DND-41 (cell line): Measurements from ENCODE around the gene PLK4.

Source experiments
- EZH2 ChIP-seq: IDR thresholded peaks from 3 replicates; pipeline ENCODE4 v1.6.1; 2012; ENCODE audit warnings: borderline replicate concordance, low read depth, mild to moderate bottlenecking, moderate library complexity, low read length, inconsistent platforms; ENCODE audit not compliant: severe bottlenecking
- TF ChIP-seq, protein P1 (sequence below): IDR thresholded peaks from 2 replicates; pipeline ENCODE4 v1.5.1; 2012; ENCODE audit warnings: borderline replicate concordance, low read length, moderate library complexity, mild to moderate bottlenecking; ENCODE audit not compliant: poor library complexity, severe bottlenecking; ENCODE audit errors: extremely low read depth

DNA sequence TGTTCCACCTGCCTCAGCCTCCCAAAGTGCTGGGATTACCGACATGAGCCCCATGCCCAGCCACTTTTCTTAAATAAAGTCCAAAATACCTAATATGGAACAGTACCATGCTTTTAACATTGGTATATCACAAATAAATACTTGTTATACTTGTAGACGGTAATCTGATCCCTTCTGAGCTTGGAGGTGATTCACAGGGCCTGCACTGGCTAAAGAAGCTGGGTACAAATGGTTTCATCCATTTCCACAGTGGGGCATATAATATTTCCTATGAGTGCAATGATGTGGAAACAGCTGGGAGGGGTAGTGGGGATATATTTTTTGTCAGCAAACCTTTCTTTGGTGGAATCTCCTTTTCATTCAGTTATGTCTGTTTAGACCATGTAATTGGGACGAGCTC lies 35.8 kb downstream of the PLK4 start:
- TF ChIP-seq, protein P1, sequence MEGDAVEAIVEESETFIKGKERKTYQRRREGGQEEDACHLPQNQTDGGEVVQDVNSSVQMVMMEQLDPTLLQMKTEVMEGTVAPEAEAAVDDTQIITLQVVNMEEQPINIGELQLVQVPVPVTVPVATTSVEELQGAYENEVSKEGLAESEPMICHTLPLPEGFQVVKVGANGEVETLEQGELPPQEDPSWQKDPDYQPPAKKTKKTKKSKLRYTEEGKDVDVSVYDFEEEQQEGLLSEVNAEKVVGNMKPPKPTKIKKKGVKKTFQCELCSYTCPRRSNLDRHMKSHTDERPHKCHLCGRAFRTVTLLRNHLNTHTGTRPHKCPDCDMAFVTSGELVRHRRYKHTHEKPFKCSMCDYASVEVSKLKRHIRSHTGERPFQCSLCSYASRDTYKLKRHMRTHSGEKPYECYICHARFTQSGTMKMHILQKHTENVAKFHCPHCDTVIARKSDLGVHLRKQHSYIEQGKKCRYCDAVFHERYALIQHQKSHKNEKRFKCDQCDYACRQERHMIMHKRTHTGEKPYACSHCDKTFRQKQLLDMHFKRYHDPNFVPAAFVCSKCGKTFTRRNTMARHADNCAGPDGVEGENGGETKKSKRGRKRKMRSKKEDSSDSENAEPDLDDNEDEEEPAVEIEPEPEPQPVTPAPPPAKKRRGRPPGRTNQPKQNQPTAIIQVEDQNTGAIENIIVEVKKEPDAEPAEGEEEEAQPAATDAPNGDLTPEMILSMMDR = no peak
- TF ChIP-seq EZH2 = no peak
